Astrocyte of the spinal cord (primary cell): ENCODE results near the gene TRHDE.
A peak's percentile ranks its signal among the peaks of the same experiment; 100 is the strongest.

ENCODE experiments used
- DNase-seq: peaks from one replicate; pipeline ENCODE4 v3.0.0; 2011; ENCODE audit warnings: low read depth, low spot score
- H3K4me3 ChIP-seq: 2 replicates; pipeline ENCODE4 v1.5.1; 2011; ENCODE audit warnings: low read depth, mild to moderate bottlenecking, low read length, moderate library complexity
- CTCF ChIP-seq: IDR thresholded peaks from 2 replicates; pipeline ENCODE4 v1.5.1; 2012; ENCODE audit warnings: low read depth, mild to moderate bottlenecking, low read length, inconsistent platforms
- in situ Hi-C: cut with HindIII; loops from 2 replicates; pipeline ENCODE4 v1.10.0; 2017; ENCODE audit warnings: low sequenced_read_pairs

TRHDE gene

GRCh38 chr12:72346363-72346944 lies 74.3 kb downstream of the TRHDE start:
- no peak overlapping the region for H3K4me3 ChIP-seq
- in situ Hi-C loops, result no loop called here
- peak; percentile 58 for TF ChIP-seq CTCF
- DNase-seq, result peak; percentile 84

GRCh38 chr12:72349491-72349890 lies 77.3 kb downstream of the TRHDE start:
- H3K4me3 ChIP-seq, result no peak overlapping the region
- no peak for DNase-seq
- TF ChIP-seq CTCF, result no peak
- in situ Hi-C loops, result no loop called here

GRCh38 chr12:72359416-72359815 lies 87.2 kb downstream of the TRHDE start:
- in situ Hi-C loops, result no loop called here
- TF ChIP-seq CTCF, result no peak

GRCh38 chr12:72365151-72365550 lies 93.0 kb downstream of the TRHDE start:
- in situ Hi-C loops, result no loop called here
- no peak overlapping the region for H3K4me3 ChIP-seq
- DNase-seq, result peak; percentile 33
- no peak for TF ChIP-seq CTCF

More at GRCh38 chr12:72359416-72359815, 87.2 kb downstream of the TRHDE start:
- H3K4me3 ChIP-seq, result no peak overlapping the region
- DNase-seq, result no peak

GRCh38 chr12:72366255-72366654 lies 94.1 kb downstream of the TRHDE start:
- in situ Hi-C loops, result no loop called here
- DNase-seq, result no peak
- H3K4me3 ChIP-seq, result no peak overlapping the region
- TF ChIP-seq CTCF, result no peak

GRCh38 chr12:72368298-72368697 lies 96.1 kb downstream of the TRHDE start:
- in situ Hi-C loops, result no loop called here
- peak; percentile 10 for DNase-seq
- no peak overlapping the region for H3K4me3 ChIP-seq
- TF ChIP-seq CTCF, result no peak
